ENCODE measurements around the gene PTGR2. TPM values are rescaled to one million over a fixed set of nuclear protein-coding genes. Genes with fewer than 3 reads are reported as not detected.

Gene PTGR2
- total and polyA plus RNA-seq, 2 donors (not counting 3 experiments of a cell fraction or from before 2014, with no cell fraction given), result 1.1 to 5.6 TPM

DNA sequence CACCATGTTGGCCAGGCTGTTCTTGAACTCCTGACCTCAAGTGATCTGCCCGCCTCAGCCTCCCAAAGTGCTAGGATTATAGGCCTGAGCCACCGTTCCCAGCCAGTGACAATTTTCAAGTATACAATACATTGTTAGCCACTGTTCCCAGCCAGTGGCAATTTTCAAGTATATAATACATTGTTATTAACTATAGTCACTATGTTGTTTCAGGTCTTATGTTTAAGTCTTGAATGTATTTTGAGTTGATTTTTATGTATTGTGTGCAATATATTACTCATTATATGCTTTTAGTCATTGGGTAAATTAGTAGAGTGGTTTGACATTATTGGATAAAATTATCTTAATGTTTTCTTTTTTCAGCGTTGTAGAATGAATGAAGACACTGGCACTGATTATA lies 22.0 kb downstream of the PTGR2 start:
- Histone ChIP-seq H3K36me3 (ENCODE audit: control insufficient read depth in 2 of 2, extremely low read depth in 1 of 2, insufficient read depth in 2 of 2, low read length in 2 of 2) (no peaks in the 10 kb centered on the region), H4K20me1 (replicated peaks; ENCODE audit: control insufficient read depth, extremely low read depth, insufficient read depth, low read length) (no peaks in the 10 kb centered on the region), H3K9me1 (replicated peaks; ENCODE audit: control insufficient read depth, extremely low read depth, insufficient read depth, low read length) (peaks cover 3% of the 10 kb centered on the region), H3K4me3 (replicated peaks in 1 of 3; ENCODE audit: insufficient read depth in 1 of 3, low read depth in 1 of 3, low read length in 3 of 3) (no peak overlapping the region), H3K9me3 (replicated peaks; ENCODE audit: control insufficient read depth, insufficient read depth, low read length) (no peaks in the 10 kb centered on the region), H3K4me2 (ENCODE audit: insufficient read depth, low read length) (no peak overlapping the region), H3K4me1 (ENCODE audit: control insufficient read depth, extremely low read depth, insufficient read depth, low read length) (no peaks in the 10 kb centered on the region), H3K79me2 (ENCODE audit: control insufficient read depth, insufficient read depth, low read length) (no peaks in the 10 kb centered on the region), H3K27me3 (ENCODE audit: control insufficient read depth in 2 of 2, insufficient read depth in 2 of 2, low read length in 2 of 2) (no peaks in the 10 kb centered on the region), H3K27ac (ENCODE audit: insufficient read depth, low read depth, low read length) (no peak overlapping the region), H2AFZ (ENCODE audit: low read depth, low read length) (no peak overlapping the region), H3K9ac (replicated peaks; ENCODE audit: extremely low read depth, insufficient read depth, low read length) (no peak overlapping the region)
- FAIRE-seq, result no peak
- TF ChIP-seq MYC (IDR thresholded peaks at IDR 0.05; ENCODE audit: low read depth, low read length), result no peak
- no peak for TF ChIP-seq FOS (IDR thresholded peaks at IDR 0.05; ENCODE audit: borderline replicate concordance, insufficient read depth, low read length)
- TF ChIP-seq, protein P1, sequence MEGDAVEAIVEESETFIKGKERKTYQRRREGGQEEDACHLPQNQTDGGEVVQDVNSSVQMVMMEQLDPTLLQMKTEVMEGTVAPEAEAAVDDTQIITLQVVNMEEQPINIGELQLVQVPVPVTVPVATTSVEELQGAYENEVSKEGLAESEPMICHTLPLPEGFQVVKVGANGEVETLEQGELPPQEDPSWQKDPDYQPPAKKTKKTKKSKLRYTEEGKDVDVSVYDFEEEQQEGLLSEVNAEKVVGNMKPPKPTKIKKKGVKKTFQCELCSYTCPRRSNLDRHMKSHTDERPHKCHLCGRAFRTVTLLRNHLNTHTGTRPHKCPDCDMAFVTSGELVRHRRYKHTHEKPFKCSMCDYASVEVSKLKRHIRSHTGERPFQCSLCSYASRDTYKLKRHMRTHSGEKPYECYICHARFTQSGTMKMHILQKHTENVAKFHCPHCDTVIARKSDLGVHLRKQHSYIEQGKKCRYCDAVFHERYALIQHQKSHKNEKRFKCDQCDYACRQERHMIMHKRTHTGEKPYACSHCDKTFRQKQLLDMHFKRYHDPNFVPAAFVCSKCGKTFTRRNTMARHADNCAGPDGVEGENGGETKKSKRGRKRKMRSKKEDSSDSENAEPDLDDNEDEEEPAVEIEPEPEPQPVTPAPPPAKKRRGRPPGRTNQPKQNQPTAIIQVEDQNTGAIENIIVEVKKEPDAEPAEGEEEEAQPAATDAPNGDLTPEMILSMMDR (IDR thresholded peaks at IDR 0.05; ENCODE audit: extremely low read depth in 1 of 2, insufficient read depth in 1 of 2, low read depth in 1 of 2, low read length in 2 of 2), result no peak
- TF ChIP-seq, protein P2, sequence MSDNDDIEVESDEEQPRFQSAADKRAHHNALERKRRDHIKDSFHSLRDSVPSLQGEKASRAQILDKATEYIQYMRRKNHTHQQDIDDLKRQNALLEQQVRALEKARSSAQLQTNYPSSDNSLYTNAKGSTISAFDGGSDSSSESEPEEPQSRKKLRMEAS (IDR thresholded peaks at IDR 0.05; ENCODE audit: insufficient read depth, insufficient read length), result no peak
- no peak for TF ChIP-seq POLR2AphosphoS5 (IDR thresholded peaks at IDR 0.05; ENCODE audit: insufficient read depth, low read depth, low read length)
- TF ChIP-seq POLR2A (IDR thresholded peaks at IDR 0.05; ENCODE audit: low read depth, low read length), result no peak
- TF ChIP-seq EZH2 (IDR thresholded peaks at IDR 0.05; ENCODE audit: borderline replicate concordance, low read depth, low read length, severe bottlenecking), result no peak
- TF ChIP-seq GATA2 (IDR thresholded peaks at IDR 0.05; ENCODE audit: insufficient read depth, insufficient read length, low read depth, low read length), result no peak
- no peak for TF ChIP-seq JUN (IDR thresholded peaks at IDR 0.05; ENCODE audit: borderline replicate concordance, insufficient read depth, insufficient read length, low read depth)
- BruUV-seq (replicated peaks), result no TSS peak
- ChIA-PET CTCF (no interaction called here), POLR2A (no interaction called here)
- intact Hi-C loops (cut with micrococcal nuclease), result no loop called here
- DNase-seq (ENCODE audit: low read depth, low spot score), result no peak
- dilution Hi-C loops (cut with MboI; ENCODE audit: extremely low pct_ligation_motif_present, low sequenced_read_pairs), result no loop called here

Data from endothelial cell of umbilical vein (primary cell).